KMS-11 (cell line): ENCODE data around the gene SZRD1.

Experiments
- H2AFZ ChIP-seq: fragments of 200-600 bp; sonication (generic); 2 replicates; pipeline ENCODE4 v1.6.1; 2016; ENCODE audit warnings: antibody characterized with exemption, mixed run types, low read depth
- H3K27ac ChIP-seq: fragments of 200-600 bp; sonication (generic); 2 replicates; pipeline ENCODE4 v1.6.1; 2016; ENCODE audit warnings: mild to moderate bottlenecking, mixed run types
- H3K27me3 ChIP-seq: fragments of 200-600 bp; sonication (generic); 2 replicates; pipeline ENCODE4 v1.6.1; 2017; ENCODE audit warnings: mild to moderate bottlenecking, low read depth, mixed run types, moderate library complexity; ENCODE audit not compliant: insufficient read depth
- H3K36me3 ChIP-seq: fragments of 200-600 bp; sonication (generic); 2 replicates; pipeline ENCODE4 v1.6.1; 2017; ENCODE audit warnings: mild to moderate bottlenecking, mixed run types; ENCODE audit not compliant: insufficient read depth
- H3K4me1 ChIP-seq: fragments of 200-600 bp; sonication (generic); 2 replicates; pipeline ENCODE4 v1.6.1; 2016; ENCODE audit warnings: mild to moderate bottlenecking, low read depth, mixed run types; ENCODE audit not compliant: poor library complexity, severe bottlenecking
- H3K4me2 ChIP-seq: fragments of 200-600 bp; sonication (generic); 2 replicates; pipeline ENCODE4 v1.7.0; 2016; ENCODE audit warnings: mild to moderate bottlenecking, mixed run types
- H3K4me3 ChIP-seq: fragments of 200-600 bp; sonication (generic); IDR thresholded peaks from 2 replicates; pipeline ENCODE4 v1.6.1; 2017; ENCODE audit warnings: low read depth, low read length, mixed read lengths; ENCODE audit not compliant: insufficient read depth
- H3K79me2 ChIP-seq: fragments of 200-600 bp; sonication (generic); 2 replicates; pipeline ENCODE4 v1.6.1; 2016; ENCODE audit warnings: low read depth, mixed run types; ENCODE audit not compliant: insufficient read depth
- H3K9ac ChIP-seq: fragments of 200-600 bp; sonication (generic); 2 replicates; pipeline ENCODE4 v1.6.1; 2016; ENCODE audit warnings: mild to moderate bottlenecking, mixed run types
- H4K20me1 ChIP-seq: fragments of 200-600 bp; sonication (generic); 2 replicates; pipeline ENCODE4 v1.6.1; 2016; ENCODE audit warnings: mild to moderate bottlenecking, mixed run types; ENCODE audit not compliant: insufficient read depth
- CTCF ChIP-seq: fragments of 200-600 bp; sonication (generic); conservative IDR thresholded peaks from 2 replicates; pipeline ENCODE4 v1.6.1; 2017; ENCODE audit warnings: low read depth, mild to moderate bottlenecking, antibody characterized with exemption, low read length, moderate library complexity, mixed read lengths

Gene SZRD1

GRCh38 chr1:16351456-16351993 lies 15.5 kb upstream of the SZRD1 start:
- Histone ChIP-seq H3K27ac (peak overlapping the region; percentile 52), H3K4me2 (peak overlapping the region; percentile 86), H3K79me2 (peaks cover 55% of the 10 kb centered on the region), H3K27me3 (no peaks in the 10 kb centered on the region), H3K9ac (peak overlapping the region; percentile 75; the same call in 1 of the 2 replicates), H4K20me1 (no peaks in the 10 kb centered on the region), H2AFZ (peak overlapping the region; percentile 99), H3K4me3 (peak overlapping the region; percentile 67), H3K36me3 (no peaks in the 10 kb centered on the region), H3K4me1 (peaks cover 24% of the 10 kb centered on the region)
- no peak for TF ChIP-seq CTCF

- Histone ChIP-seq H3K79me2 (peaks cover 48% of the 10 kb centered on the region), H4K20me1 (no peaks in the 10 kb centered on the region), H3K4me1 (peaks cover 24% of the 10 kb centered on the region), H3K4me3 (peak within 1 kb of the TSS; percentile 67), H3K9ac (peak within 1 kb of the TSS; percentile 75), H2AFZ (peak within 1 kb of the TSS; percentile 99), H3K4me2 (peak within 1 kb of the TSS; percentile 94), H3K27me3 (no peaks in the 10 kb centered on the region), H3K27ac (peak within 1 kb of the TSS; percentile 52), H3K36me3 (no peaks in the 10 kb centered on the region)
- TF ChIP-seq CTCF, result peak; percentile 35; the same call in 1 of the 2 replicates
These were observed 14.8 kb upstream of the SZRD1 start, which contains the start of gene FBXO42 for GRCh38 chr1:16351994-16352841. Gene FBXO42, minus strand, starts transcription at chr1:16352480. Its CDS starts 37,062 bp downstream, at chr1:16315418.

GRCh38 chr1:16352842-16353535 lies 14.1 kb upstream of the SZRD1 start:
- H3K4me3 ChIP-seq, result no peak overlapping the region
- TF ChIP-seq CTCF, result no peak
- H3K79me2 ChIP-seq, result peaks cover 41% of the 10 kb centered on the region
- H4K20me1 ChIP-seq, result no peaks in the 10 kb centered on the region
- no peaks in the 10 kb centered on the region for H3K36me3 ChIP-seq
- peak overlapping the region; percentile 99 for H2AFZ ChIP-seq
- no peaks in the 10 kb centered on the region for H3K27me3 ChIP-seq
- peak overlapping the region; percentile 94 for H3K4me2 ChIP-seq
- peak overlapping the region; percentile 75 for H3K9ac ChIP-seq
- H3K27ac ChIP-seq, result peak overlapping the region; percentile 52
- H3K4me1 ChIP-seq, result peaks cover 24% of the 10 kb centered on the region

GRCh38 chr1:16354619-16355018 lies 12.4 kb upstream of the SZRD1 start:
- Histone ChIP-seq H3K27ac (no peak overlapping the region), H3K4me2 (no peak overlapping the region), H3K9ac (no peak overlapping the region), H2AFZ (no peak overlapping the region), H3K4me1 (peaks cover 19% of the 10 kb centered on the region), H3K79me2 (peaks cover 24% of the 10 kb centered on the region), H3K36me3 (no peaks in the 10 kb centered on the region), H3K27me3 (no peaks in the 10 kb centered on the region), H4K20me1 (no peaks in the 10 kb centered on the region), H3K4me3 (no peak overlapping the region)
- TF ChIP-seq CTCF, result no peak
